ENCODE data around the gene CANT1.
"Not testable (repeated sequence)": the region's sequence is repeated elsewhere in the genome, so short reads cannot be mapped to it uniquely, and the experiment has no call there.

CANT1 gene

GRCh38 chr17:79028496-79029326 lies 19.1 kb upstream of the CANT1 start:
- in situ Hi-C loops (cut with MboI; ENCODE audit: low sequenced_read_pairs): no loop called here

GRCh38 chr17:79027925-79028491 lies 18.4 kb upstream of the CANT1 start:
- in situ Hi-C loops (cut with MboI; ENCODE audit: low sequenced_read_pairs): no loop called here

- in situ Hi-C loops (cut with MboI; ENCODE audit: low sequenced_read_pairs): no loop called here
Measured at GRCh38 chr17:79027274-79027924, 17.8 kb upstream of the CANT1 start.

GRCh38 chr17:79026376-79027273 lies 17.1 kb upstream of the CANT1 start:
- in situ Hi-C loops (cut with MboI; ENCODE audit: low sequenced_read_pairs): no loop called here

GRCh38 chr17:79024901-79025737 lies 15.6 kb upstream of the CANT1 start:
- in situ Hi-C loops (cut with MboI; ENCODE audit: low sequenced_read_pairs): no loop called here

- in situ Hi-C loops (cut with MboI; ENCODE audit: low sequenced_read_pairs): no loop called here
Measured at GRCh38 chr17:79023886-79024771, 14.6 kb upstream of the CANT1 start, which contains the start of gene C1QTNF1. Gene C1QTNF1 (plus strand): TSS chr17:79024169. CDS start chr17:79043969, 19,800 bp downstream.

GRCh38 chr17:79023180-79023705 lies 13.7 kb upstream of the CANT1 start:
- in situ Hi-C loops (cut with MboI; ENCODE audit: low sequenced_read_pairs): no loop called here

GRCh38 chr17:79022507-79022991 lies 13.0 kb upstream of the CANT1 start:
- in situ Hi-C loops (cut with MboI; ENCODE audit: low sequenced_read_pairs): no loop called here

GRCh38 chr17:79021929-79022328 lies 12.4 kb upstream of the CANT1 start:
- in situ Hi-C loops (cut with MboI; ENCODE audit: low sequenced_read_pairs): not testable (repeated sequence)

- in situ Hi-C loops (cut with MboI; ENCODE audit: low sequenced_read_pairs): no loop called here
Measured at GRCh38 chr17:79020631-79021301, 11.2 kb upstream of the CANT1 start.

- in situ Hi-C loops (cut with MboI; ENCODE audit: low sequenced_read_pairs): no loop called here
Measured at GRCh38 chr17:79019632-79020584, 10.3 kb upstream of the CANT1 start.

- in situ Hi-C loops (cut with MboI; ENCODE audit: low sequenced_read_pairs): no loop called here
Measured at GRCh38 chr17:79019261-79019631, 9.7 kb upstream of the CANT1 start.

GRCh38 chr17:79018370-79018695 lies 8.8 kb upstream of the CANT1 start:
- in situ Hi-C loops (cut with MboI; ENCODE audit: low sequenced_read_pairs): no loop called here

GRCh38 chr17:79017546-79018369 lies 8.2 kb upstream of the CANT1 start:
- in situ Hi-C loops (cut with MboI; ENCODE audit: low sequenced_read_pairs): no loop called here

- in situ Hi-C loops (cut with MboI; ENCODE audit: low sequenced_read_pairs): no loop called here
Measured at GRCh38 chr17:79014158-79014758, 4.7 kb upstream of the CANT1 start.
